HepG2 (cell line): ENCODE results near the gene ARFGEF2. TPM values are rescaled to one million over a fixed set of nuclear protein-coding genes. Genes with fewer than 3 reads are reported as not detected.
A peak's percentile ranks its signal among the peaks of the same experiment; 100 is the strongest.

Experiments
- ATAC-seq: fragments of 200-7000 bp; cut with Tn5 transposase; 3 replicates; pipeline ENCODE4 v1.9.1; 2020; ENCODE audit warnings: mild to moderate bottlenecking, moderate library complexity
- BruUV-seq: library from RNA; stranded (reverse); fragments of 400-500 nt; replicated peaks from 2 replicates; lab custom pipeline; 2021; lab: Mats Ljungman, UMichigan
- CTCF ChIA-PET: fragments of 300-600 bp; formaldehyde crosslinking; extraction: SDS; loops from one replicate; lab custom pipeline; 2021; ENCODE audit warnings: low total read pairs, inconsistent platforms, low intra/inter-chr PET ratio; lab: Yijun Ruan, JAX
- POLR2A ChIA-PET: fragments of 350-600 bp; sonication (Branson Sonifier 250); formaldehyde crosslinking; loops from one replicate; lab custom pipeline; 2020; ENCODE audit warnings: antibody characterized with exemption, inconsistent platforms; lab: Yijun Ruan, JAX
- DNase-seq: peaks from one replicate; pipeline ENCODE4 v3.0.0-alpha.2; 2015; ENCODE audit warnings: low spot score
- FAIRE-seq: peaks from 3 replicates; lab custom pipeline; 2011; peaks lifted over from hg19 to GRCh38; lab: Jason Lieb, UNC
- H2AFZ ChIP-seq: one replicate; pipeline ENCODE4 v1.6.1; 2011; ENCODE audit warnings: low read length, inconsistent platforms
- H3K27ac ChIP-seq: fragments of 300-600 bp; 3 replicates; pipeline ENCODE4 v1.8.0; 2011; ENCODE audit warnings: mixed run types, mild to moderate bottlenecking, mixed read lengths, low read length, inconsistent platforms; ENCODE audit not compliant: insufficient read depth; ENCODE audit errors: extremely low read length
- H3K27me3 ChIP-seq, 2 experiments: fragments of 200-600 bp in 1 of 2; 2 replicates in 1 of 2; 3 replicates in 1 of 2; pipeline versions ENCODE4 v1.6.0 to v1.8.0; 2011; ENCODE audit warnings: low read length in 2 of 2, mild to moderate bottlenecking in 2 of 2, moderate library complexity in 2 of 2, inconsistent platforms in 1 of 2; ENCODE audit not compliant: insufficient read depth in 2 of 2, control insufficient read depth in 1 of 2
- H3K36me3 ChIP-seq, 2 experiments: fragments of 200-600 bp in 1 of 2; replicated peaks in 1 of 2; 2 replicates in 1 of 2; 3 replicates in 1 of 2; pipeline versions ENCODE4 v1.5.1 to v1.8.0; 2011; ENCODE audit warnings: low read length in 2 of 2, inconsistent platforms in 1 of 2; ENCODE audit not compliant: insufficient read depth in 2 of 2, control insufficient read depth in 1 of 2
- H3K4me1 ChIP-seq: 2 replicates; pipeline ENCODE4 v1.5.1; 2012; ENCODE audit warnings: low read length, inconsistent platforms; ENCODE audit not compliant: insufficient read depth
- H3K4me2 ChIP-seq: 2 replicates; pipeline ENCODE4 v1.6.0; 2011; ENCODE audit warnings: low read depth, low read length, inconsistent platforms
- H3K4me3 ChIP-seq, 3 experiments: fragments of 200-600 bp in 1 of 3; sonication (generic), shearing (Covaris generic) in 1 of 3; replicated peaks in 1 of 3; 2 replicates each; pipeline ENCODE4 v1.5.1; 2011 to 2016; ENCODE audit warnings: low read length in 3 of 3, inconsistent platforms in 2 of 3, low read depth in 2 of 3, mild to moderate bottlenecking in 2 of 3, control low read depth in 1 of 3, mixed read lengths in 1 of 3; ENCODE audit not compliant: insufficient read depth in 1 of 3
- H3K79me2 ChIP-seq: one replicate; pipeline ENCODE4 v1.6.1; 2011; ENCODE audit warnings: low read length, inconsistent platforms; ENCODE audit not compliant: insufficient read depth
- H3K9ac ChIP-seq: 2 replicates; pipeline ENCODE4 v1.6.0; 2011; ENCODE audit warnings: mild to moderate bottlenecking, low read depth, low read length, inconsistent platforms; ENCODE audit not compliant: insufficient read depth
- H3K9me3 ChIP-seq: 2 replicates; pipeline ENCODE4 v1.5.1; 2012; ENCODE audit warnings: mild to moderate bottlenecking, low read length
- H4K20me1 ChIP-seq: 2 replicates; pipeline ENCODE4 v1.6.0; 2011; ENCODE audit warnings: inconsistent platforms, mild to moderate bottlenecking, low read length, moderate library complexity; ENCODE audit not compliant: insufficient read depth
- CEBPG ChIP-seq: IDR thresholded peaks from 2 replicates; pipeline ENCODE4 v1.6.1; 2016
- FIP1L1 ChIP-seq: fragments of 200-400 bp; formaldehyde crosslinking; IDR thresholded peaks from 2 replicates; pipeline ENCODE4 v1.6.1; 2018; ENCODE audit warnings: low read depth, mild to moderate bottlenecking, low read length, moderate library complexity, borderline replicate concordance; ENCODE audit not compliant: insufficient read depth
- GATAD2A ChIP-seq: IDR thresholded peaks from 2 replicates; pipeline ENCODE4 v1.6.1; 2016
- HNRNPK ChIP-seq: fragments of 200-400 bp; formaldehyde crosslinking; IDR thresholded peaks from 2 replicates; pipeline ENCODE4 v1.6.1; 2018; ENCODE audit warnings: low read length, low read depth, moderate library complexity, mild to moderate bottlenecking; ENCODE audit not compliant: poor library complexity, severe bottlenecking
- HOXA3 ChIP-seq: sonication (generic); formaldehyde crosslinking; IDR thresholded peaks from 2 replicates; pipeline ENCODE4 v1.5.0; 2020; ENCODE audit warnings: missing genetic modification reagents
- KMT2B ChIP-seq: IDR thresholded peaks from 2 replicates; pipeline ENCODE4 v1.6.1; 2016; ENCODE audit warnings: missing genetic modification reagents, missing compliant biosample characterization
- NCOA2 ChIP-seq: sonication (generic); formaldehyde crosslinking; IDR thresholded peaks from 2 replicates; pipeline ENCODE4 v1.8.0; 2022; ENCODE audit warnings: inconsistent platforms
- PAWR ChIP-seq: sonication (generic); formaldehyde crosslinking; IDR thresholded peaks from 2 replicates; pipeline ENCODE4 v1.4.0; 2020; ENCODE audit warnings: missing genetic modification reagents, mild to moderate bottlenecking, borderline replicate concordance
- POLR2A ChIP-seq, 2 experiments: IDR thresholded peaks; 2 replicates each; pipeline ENCODE4 v1.6.1; 2011; ENCODE audit warnings: low read depth in 2 of 2, low read length in 2 of 2, mild to moderate bottlenecking in 1 of 2, moderate library complexity in 1 of 2; ENCODE audit not compliant: insufficient read depth in 1 of 2
- SMC3 ChIP-seq: IDR thresholded peaks from 2 replicates; pipeline ENCODE4 v1.6.1; 2011; ENCODE audit warnings: low read length, improper control_type of control experiment
- SOX13 ChIP-seq, 3 experiments: fragments of 450-650 bp in 1 of 3; sonication (generic) in 1 of 3; formaldehyde crosslinking in 1 of 3; IDR thresholded peaks in 2 of 3; conservative IDR thresholded peaks in 1 of 3; 2 replicates each; pipeline versions ENCODE4 v1.5.0 to v1.6.1; 2016 to 2020; ENCODE audit warnings: antibody characterized with exemption in 1 of 3, mild to moderate bottlenecking in 1 of 3, missing compliant biosample characterization in 1 of 3, missing genetic modification reagents in 1 of 3, moderate library complexity in 1 of 3
- TAF1 ChIP-seq: sonication (generic); formaldehyde crosslinking; IDR thresholded peaks from 2 replicates; pipeline ENCODE4 v1.4.0; 2020; ENCODE audit warnings: missing genetic modification reagents
- TEAD3 ChIP-seq: optimal IDR thresholded peaks from 2 replicates; pipeline ENCODE3; 2016; ENCODE audit warnings: borderline replicate concordance
- ZNF260 ChIP-seq: sonication (generic); formaldehyde crosslinking; IDR thresholded peaks from 2 replicates; pipeline ENCODE4 v1.4.0; 2020; ENCODE audit warnings: missing genetic modification reagents, low read depth, mild to moderate bottlenecking, borderline replicate concordance
- ZNF589 ChIP-seq: sonication (generic); formaldehyde crosslinking; conservative IDR thresholded peaks from 2 replicates; pipeline ENCODE4 v1.8.0; 2022; ENCODE audit warnings: mild to moderate bottlenecking, moderate library complexity, missing genetic modification reagents
- ZNF605 ChIP-seq: sonication (generic); formaldehyde crosslinking; IDR thresholded peaks from 2 replicates; pipeline ENCODE4 v1.8.0; 2022; ENCODE audit warnings: mild to moderate bottlenecking, missing genetic modification reagents
- ZNF724P ChIP-seq: sonication (generic); formaldehyde crosslinking; IDR thresholded peaks from 2 replicates; pipeline ENCODE4 v1.8.0; 2022; ENCODE audit warnings: missing genetic modification reagents, borderline replicate concordance
- ZNF766 ChIP-seq: sonication (generic); formaldehyde crosslinking; IDR thresholded peaks from 2 replicates; pipeline ENCODE4 v1.5.0; 2020; ENCODE audit warnings: missing genetic modification reagents, borderline replicate concordance
- ZNF816 ChIP-seq: sonication (generic); formaldehyde crosslinking; IDR thresholded peaks from 2 replicates; pipeline ENCODE4 v1.8.0; 2022; ENCODE audit warnings: missing genetic modification reagents, mild to moderate bottlenecking, borderline replicate concordance
- WGBS: methylation state at CpG from one replicate; pipeline ENCODE4 v1.1.6; 2017; ENCODE audit warnings: low lambda C conversion rate; 5-methylcytosine and 5-hydroxymethylcytosine counted together
- in situ Hi-C: cut with HindIII; loops from 2 replicates; pipeline ENCODE4 v1.10.0; 2017; ENCODE audit warnings: low pct_unique_long_range_greater_than_20kb; ENCODE audit not compliant: extremely low pct_ligation_motif_present
- intact Hi-C: fragments of 100-400 bp; cut with micrococcal nuclease; formaldehyde crosslinking; loops from one replicate; pipeline ENCODE4 v1.10.0; 2022; ENCODE audit not compliant: unreplicated experiment
- polyA plus RNA-seq, 8 experiments: library from polyadenylated mRNA; depleted of rRNA in 3 of 8; stranded (reverse) in 7 of 8; unstranded in 1 of 8; fragments of >200 nt; fragmentation: Illumina TruSeq in 4 of 8; extraction: Trizol in 4 of 8; gene quantifications; 2 replicates each; pipeline versions ENCODE4 v1.2.1 to v1.2.3, GENCODE V29; 2011 to 2016; ENCODE audit warnings: low read depth in 4 of 8, missing spikeins in 1 of 8, mixed read lengths in 1 of 8; ENCODE audit not compliant: insufficient read depth in 1 of 8
- total RNA-seq, 5 experiments: library from RNA; depleted of rRNA; stranded (reverse); fragments of >200 nt; fragmentation: Illumina TruSeq; extraction: Trizol; gene quantifications; 2 replicates each; pipeline ENCODE4 v1.2.3, GENCODE V29; 2016; ENCODE audit warnings: low read depth in 1 of 5
- TF ChIP-seq, protein P1 (sequence below): sonication (generic); formaldehyde crosslinking; IDR thresholded peaks from 2 replicates; pipeline ENCODE4 v1.5.0; 2020; ENCODE audit warnings: mild to moderate bottlenecking, missing genetic modification reagents, moderate library complexity
- TF ChIP-seq, protein P2 (sequence below): sonication (generic); IDR thresholded peaks from 2 replicates; pipeline ENCODE4 v1.6.1; 2016; ENCODE audit warnings: low read depth, borderline replicate concordance
- TF ChIP-seq, protein P3 (sequence below): sonication (generic); formaldehyde crosslinking; IDR thresholded peaks from 2 replicates; pipeline ENCODE4 v1.4.0; 2020; ENCODE audit warnings: mild to moderate bottlenecking, missing genetic modification reagents

Gene ARFGEF2
- total and polyA plus RNA-seq, 2 of the 13 experiments (the other 11 are each of a cell fraction or from before 2014, with no cell fraction given): 44.0 to 60.8 TPM

DNA sequence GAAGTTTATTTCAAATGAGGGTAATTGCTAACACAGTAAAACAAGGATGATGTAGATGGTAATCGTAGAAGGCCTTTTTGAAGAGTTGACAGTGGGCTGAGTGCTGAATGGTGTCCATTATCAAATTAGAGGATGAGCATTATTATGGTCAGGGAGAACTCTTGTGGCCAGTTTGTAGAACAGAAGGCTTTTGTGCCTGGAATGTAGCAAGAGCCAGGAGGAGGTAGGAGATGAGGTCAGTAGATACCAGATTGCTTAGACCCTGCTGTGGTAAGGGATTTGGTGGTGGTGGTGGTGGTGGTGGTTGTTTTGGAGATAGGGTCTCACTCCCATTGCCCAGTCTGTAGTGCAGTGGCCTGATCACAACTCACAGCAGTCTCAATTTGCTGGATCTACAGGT lies 130.8 kb downstream of the ARFGEF2 start:
- ATAC-seq: peak; percentile 82
- TF ChIP-seq SOX13 (IDR thresholded peaks at IDR 0.05) (no peak), SOX13 (CRISPR knock-in tag; conservative IDR thresholded peaks at IDR 0.05 in 1 of 2, IDR thresholded peaks at IDR 0.05 in 1 of 2) (peak in 1 of 2 experiments; percentile 38; a peak in 1 of 4 replicates), KMT2B (CRISPR knock-in tag) (peak; percentile 22; the same call in 1 of the 2 replicates), CEBPG (peak; percentile 30; the same call in 1 of the 2 replicates), TAF1 (no peak), SMC3 (no peak), ZNF260 (CRISPR knock-in tag) (no peak), ZNF605 (CRISPR knock-in tag) (0 out of 2 replicates have a peak, but pooled peaks have one; percentile 8), HNRNPK (no peak), HOXA3 (CRISPR knock-in tag) (no peak), FIP1L1 (no peak), ZNF724P (CRISPR knock-in tag) (0 out of 2 replicates have a peak, but pooled peaks have one; percentile 38), POLR2A (IDR thresholded peaks at IDR 0.05; ENCODE audit: insufficient read depth in 1 of 2, low read depth in 2 of 2, low read length in 2 of 2) (peak in 1 of 2 experiments; percentile 29; a peak in 1 of 4 replicates), ZNF766 (CRISPR knock-in tag) (no peak), ZNF589 (CRISPR knock-in tag) (no peak), PAWR (CRISPR knock-in tag) (no peak), TEAD3 (CRISPR knock-in tag) (peak; percentile 96), GATAD2A (peak; percentile 24; the same call in 1 of the 2 replicates), NCOA2 (0 out of 2 replicates have a peak, but pooled peaks have one; percentile 18), ZNF816 (CRISPR knock-in tag) (no peak)
- TF ChIP-seq, protein P1, sequence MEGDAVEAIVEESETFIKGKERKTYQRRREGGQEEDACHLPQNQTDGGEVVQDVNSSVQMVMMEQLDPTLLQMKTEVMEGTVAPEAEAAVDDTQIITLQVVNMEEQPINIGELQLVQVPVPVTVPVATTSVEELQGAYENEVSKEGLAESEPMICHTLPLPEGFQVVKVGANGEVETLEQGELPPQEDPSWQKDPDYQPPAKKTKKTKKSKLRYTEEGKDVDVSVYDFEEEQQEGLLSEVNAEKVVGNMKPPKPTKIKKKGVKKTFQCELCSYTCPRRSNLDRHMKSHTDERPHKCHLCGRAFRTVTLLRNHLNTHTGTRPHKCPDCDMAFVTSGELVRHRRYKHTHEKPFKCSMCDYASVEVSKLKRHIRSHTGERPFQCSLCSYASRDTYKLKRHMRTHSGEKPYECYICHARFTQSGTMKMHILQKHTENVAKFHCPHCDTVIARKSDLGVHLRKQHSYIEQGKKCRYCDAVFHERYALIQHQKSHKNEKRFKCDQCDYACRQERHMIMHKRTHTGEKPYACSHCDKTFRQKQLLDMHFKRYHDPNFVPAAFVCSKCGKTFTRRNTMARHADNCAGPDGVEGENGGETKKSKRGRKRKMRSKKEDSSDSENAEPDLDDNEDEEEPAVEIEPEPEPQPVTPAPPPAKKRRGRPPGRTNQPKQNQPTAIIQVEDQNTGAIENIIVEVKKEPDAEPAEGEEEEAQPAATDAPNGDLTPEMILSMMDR: peak; percentile 64
- TF ChIP-seq, protein P2, sequence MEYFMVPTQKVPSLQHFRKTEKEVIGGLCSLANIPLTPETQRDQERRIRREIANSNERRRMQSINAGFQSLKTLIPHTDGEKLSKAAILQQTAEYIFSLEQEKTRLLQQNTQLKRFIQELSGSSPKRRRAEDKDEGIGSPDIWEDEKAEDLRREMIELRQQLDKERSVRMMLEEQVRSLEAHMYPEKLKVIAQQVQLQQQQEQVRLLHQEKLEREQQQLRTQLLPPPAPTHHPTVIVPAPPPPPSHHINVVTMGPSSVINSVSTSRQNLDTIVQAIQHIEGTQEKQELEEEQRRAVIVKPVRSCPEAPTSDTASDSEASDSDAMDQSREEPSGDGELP: no peak
- TF ChIP-seq, protein P3, sequence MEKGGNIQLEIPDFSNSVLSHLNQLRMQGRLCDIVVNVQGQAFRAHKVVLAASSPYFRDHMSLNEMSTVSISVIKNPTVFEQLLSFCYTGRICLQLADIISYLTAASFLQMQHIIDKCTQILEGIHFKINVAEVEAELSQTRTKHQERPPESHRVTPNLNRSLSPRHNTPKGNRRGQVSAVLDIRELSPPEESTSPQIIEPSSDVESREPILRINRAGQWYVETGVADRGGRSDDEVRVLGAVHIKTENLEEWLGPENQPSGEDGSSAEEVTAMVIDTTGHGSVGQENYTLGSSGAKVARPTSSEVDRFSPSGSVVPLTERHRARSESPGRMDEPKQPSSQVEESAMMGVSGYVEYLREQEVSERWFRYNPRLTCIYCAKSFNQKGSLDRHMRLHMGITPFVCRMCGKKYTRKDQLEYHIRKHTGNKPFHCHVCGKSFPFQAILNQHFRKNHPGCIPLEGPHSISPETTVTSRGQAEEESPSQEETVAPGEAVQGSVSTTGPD (CRISPR knock-in tag): peak; percentile 92

More for the DNA sequence above, 130.8 kb downstream of the ARFGEF2 start:
- in situ Hi-C loops: no loop called here
- DNase-seq (peak; percentile 81), FAIRE-seq (no peak)
- ChIA-PET CTCF (no interaction called here), POLR2A (interaction anchor here (0.6 kb wide), 1 partner anchor 55 kb away, joined by 3 read pairs; no protein-coding TSS in a partner anchor)
- BruUV-seq: no TSS peak
- Histone ChIP-seq H3K9ac (peak overlapping the region; percentile 0; the same call in 1 of the 2 replicates), H3K79me2 (peaks cover 99% of the 10 kb centered on the region), H3K27me3 (no peaks in the 10 kb centered on the region; a peak in 1 of 5 replicates), H4K20me1 (peaks cover 63% of the 10 kb centered on the region), H3K9me3 (no peaks in the 10 kb centered on the region), H3K4me1 (peaks cover 86% of the 10 kb centered on the region), H3K4me3 (no peak overlapping the region), H3K36me3 (peaks cover 6 to 45% of the 10 kb centered on the region in 2 experiments), H3K27ac (peak overlapping the region; percentile 48), H3K4me2 (peak overlapping the region; percentile 25), H2AFZ (no peak overlapping the region)
- 37% methylated on average over 1 of the region's 1 CpG for WGBS
- intact Hi-C loops: loop anchor here (2.0 to 5.0 kb wide), 2 partner anchors 24 to 45 kb away; no protein-coding TSS in a partner anchor
